GM12865 (cell line): Measurements from ENCODE around the gene HVCN1.
A peak's percentile ranks its signal among the peaks of the same experiment; 100 is the strongest.

Experiments used
- DNase-seq: peaks from one replicate; pipeline ENCODE4 v3.0.0; 2010; ENCODE audit warnings: low read depth
- H3K4me3 ChIP-seq: 2 replicates; pipeline ENCODE4 v1.5.1; 2011; ENCODE audit warnings: mild to moderate bottlenecking, low read depth, low read length, control low read depth
- TF ChIP-seq, protein P1 (sequence below): IDR thresholded peaks from 2 replicates; pipeline ENCODE4 v1.5.1; 2011; ENCODE audit warnings: low read length, control low read depth, low read depth, inconsistent platforms; ENCODE audit not compliant: insufficient read depth; ENCODE audit errors: missing control alignments

HVCN1 gene

DNA sequence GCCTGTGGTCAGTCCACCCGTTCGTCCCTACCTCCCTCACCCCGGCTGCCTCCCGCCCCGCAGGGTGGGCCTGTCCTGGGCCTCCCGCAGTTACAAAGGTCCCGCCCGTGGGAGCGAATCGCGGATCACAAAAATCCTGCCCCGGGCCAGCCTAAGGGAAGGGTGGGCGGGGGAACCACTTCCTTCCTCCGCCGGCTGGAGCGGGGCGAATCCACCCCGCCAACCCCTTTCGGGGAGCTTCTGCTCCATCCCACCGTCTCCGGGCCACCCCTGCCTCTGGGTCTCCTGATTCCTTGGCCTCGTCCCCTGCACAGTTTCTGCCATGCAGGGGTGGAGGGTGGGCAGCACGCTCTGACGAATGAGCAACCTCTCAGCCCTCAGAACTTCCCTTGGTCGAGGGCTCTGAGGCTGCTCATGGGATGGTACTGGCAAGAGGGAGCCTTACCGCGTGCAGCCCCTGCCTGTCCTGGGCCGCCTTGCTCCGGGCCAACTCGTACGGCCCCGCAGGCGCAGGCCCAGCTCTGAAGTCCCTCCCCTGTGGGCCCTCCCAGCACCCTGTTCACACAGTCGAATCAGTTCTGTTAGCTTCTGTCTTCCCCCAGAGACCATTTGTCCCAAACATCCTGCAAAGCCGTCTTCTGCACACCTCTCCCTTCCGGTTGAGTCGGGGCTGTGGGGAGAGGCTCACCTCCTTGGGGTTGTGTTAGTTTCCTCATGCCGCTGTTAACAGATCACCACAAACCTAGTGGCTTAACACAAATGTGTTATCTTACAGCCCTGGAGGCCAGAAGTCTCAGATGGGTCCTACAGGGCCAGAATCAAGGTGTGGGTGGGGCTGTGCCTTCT lies 589 bp upstream of the HVCN1 start:
- peak; percentile 93 for DNase-seq
- H3K4me3 ChIP-seq = peak overlapping the region; percentile 77
- TF ChIP-seq, protein P1, sequence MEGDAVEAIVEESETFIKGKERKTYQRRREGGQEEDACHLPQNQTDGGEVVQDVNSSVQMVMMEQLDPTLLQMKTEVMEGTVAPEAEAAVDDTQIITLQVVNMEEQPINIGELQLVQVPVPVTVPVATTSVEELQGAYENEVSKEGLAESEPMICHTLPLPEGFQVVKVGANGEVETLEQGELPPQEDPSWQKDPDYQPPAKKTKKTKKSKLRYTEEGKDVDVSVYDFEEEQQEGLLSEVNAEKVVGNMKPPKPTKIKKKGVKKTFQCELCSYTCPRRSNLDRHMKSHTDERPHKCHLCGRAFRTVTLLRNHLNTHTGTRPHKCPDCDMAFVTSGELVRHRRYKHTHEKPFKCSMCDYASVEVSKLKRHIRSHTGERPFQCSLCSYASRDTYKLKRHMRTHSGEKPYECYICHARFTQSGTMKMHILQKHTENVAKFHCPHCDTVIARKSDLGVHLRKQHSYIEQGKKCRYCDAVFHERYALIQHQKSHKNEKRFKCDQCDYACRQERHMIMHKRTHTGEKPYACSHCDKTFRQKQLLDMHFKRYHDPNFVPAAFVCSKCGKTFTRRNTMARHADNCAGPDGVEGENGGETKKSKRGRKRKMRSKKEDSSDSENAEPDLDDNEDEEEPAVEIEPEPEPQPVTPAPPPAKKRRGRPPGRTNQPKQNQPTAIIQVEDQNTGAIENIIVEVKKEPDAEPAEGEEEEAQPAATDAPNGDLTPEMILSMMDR = no peak

DNA sequence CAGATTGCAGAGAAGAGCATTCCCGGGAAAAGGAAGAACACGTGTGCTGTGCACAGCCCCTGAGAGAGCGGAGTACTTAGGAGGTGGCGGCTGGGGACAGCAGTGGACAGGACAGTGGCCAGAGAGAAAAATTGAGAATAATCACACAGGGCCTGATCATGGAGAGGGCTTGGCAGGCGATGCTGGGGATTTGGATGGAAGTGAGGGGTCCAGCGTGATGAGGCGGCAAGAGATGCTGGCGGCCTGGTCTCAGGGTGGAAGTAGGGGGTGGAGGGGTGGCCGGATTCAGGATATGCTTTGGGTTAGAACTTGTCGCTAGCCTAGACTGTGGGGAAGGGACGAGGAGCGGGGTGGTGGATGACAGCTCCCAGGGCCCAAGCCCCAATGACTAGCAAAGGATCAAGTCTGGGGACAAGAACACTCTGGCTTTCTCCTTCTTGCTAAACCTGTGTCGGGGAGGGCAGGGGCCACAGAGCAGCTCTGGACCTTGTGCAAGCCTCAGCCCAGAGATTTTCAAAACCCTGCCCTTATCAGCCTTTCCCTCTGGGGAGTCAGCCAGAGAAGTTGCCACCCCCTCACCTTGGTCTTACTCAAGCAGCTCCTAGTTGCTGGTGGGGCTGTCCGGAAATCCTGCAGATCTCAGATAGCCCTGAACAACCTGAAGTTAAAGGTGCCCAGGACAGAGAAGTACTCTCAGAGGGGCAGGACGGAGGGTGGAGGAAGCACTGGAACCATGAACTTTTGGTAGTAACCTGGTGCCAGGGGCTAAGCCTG lies 1.3 kb downstream of the HVCN1 start:
- TF ChIP-seq, protein P1 = no peak
- H3K4me3 ChIP-seq = peak overlapping the region; percentile 77
- DNase-seq = peak; percentile 61

DNA sequence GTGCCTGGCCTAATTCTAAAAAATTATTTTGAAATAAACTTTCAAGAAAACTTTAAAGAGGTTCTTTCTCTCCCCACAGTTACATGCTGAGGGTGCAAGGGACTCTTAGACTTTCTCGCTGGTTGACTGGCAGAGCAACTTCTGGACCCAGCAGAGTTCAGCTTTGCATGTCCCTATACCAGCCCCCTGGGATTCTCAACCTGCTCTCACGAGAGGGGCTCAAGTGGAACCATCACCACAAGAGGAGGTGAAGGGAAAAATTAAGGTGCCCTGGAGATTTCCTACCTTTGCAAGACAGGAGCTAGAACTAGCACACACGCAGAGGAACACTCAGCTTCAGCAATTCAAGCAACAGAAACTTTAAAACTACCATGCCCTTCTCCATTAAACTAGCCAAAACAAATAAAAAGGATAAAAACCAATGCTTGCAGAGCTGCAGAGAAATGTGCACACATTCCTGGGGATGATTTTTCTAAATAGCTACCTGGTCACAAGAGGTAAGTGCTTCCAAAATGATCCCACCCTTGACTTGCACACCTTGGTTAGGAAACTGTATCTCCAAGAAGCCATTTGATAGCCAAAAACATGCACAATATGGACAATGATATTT lies 2.5 kb downstream of the HVCN1 start:
- DNase-seq = peak; percentile 51
- peak overlapping the region; percentile 77 for H3K4me3 ChIP-seq
- TF ChIP-seq, protein P1 = no peak

- H3K4me3 ChIP-seq = peak overlapping the region; percentile 20
- no peak for DNase-seq
- TF ChIP-seq, protein P1 = no peak
Observed at GRCh38 chr12:110684312-110684836, 4.5 kb downstream of the HVCN1 start.

GRCh38 chr12:110683888-110684287 lies 5.0 kb downstream of the HVCN1 start:
- no peak for DNase-seq
- no peak overlapping the region for H3K4me3 ChIP-seq
- TF ChIP-seq, protein P1 = no peak

- TF ChIP-seq, protein P1 = no peak
- DNase-seq = no peak
- no peak overlapping the region for H3K4me3 ChIP-seq
Observed at GRCh38 chr12:110680032-110680431, 8.9 kb downstream of the HVCN1 start.
